ENCODE data around the gene PKM.

GRCh38 chr15:72231833-72232478 lies 966 bp upstream of the PKM start:
- TF ChIP-seq, protein P1, sequence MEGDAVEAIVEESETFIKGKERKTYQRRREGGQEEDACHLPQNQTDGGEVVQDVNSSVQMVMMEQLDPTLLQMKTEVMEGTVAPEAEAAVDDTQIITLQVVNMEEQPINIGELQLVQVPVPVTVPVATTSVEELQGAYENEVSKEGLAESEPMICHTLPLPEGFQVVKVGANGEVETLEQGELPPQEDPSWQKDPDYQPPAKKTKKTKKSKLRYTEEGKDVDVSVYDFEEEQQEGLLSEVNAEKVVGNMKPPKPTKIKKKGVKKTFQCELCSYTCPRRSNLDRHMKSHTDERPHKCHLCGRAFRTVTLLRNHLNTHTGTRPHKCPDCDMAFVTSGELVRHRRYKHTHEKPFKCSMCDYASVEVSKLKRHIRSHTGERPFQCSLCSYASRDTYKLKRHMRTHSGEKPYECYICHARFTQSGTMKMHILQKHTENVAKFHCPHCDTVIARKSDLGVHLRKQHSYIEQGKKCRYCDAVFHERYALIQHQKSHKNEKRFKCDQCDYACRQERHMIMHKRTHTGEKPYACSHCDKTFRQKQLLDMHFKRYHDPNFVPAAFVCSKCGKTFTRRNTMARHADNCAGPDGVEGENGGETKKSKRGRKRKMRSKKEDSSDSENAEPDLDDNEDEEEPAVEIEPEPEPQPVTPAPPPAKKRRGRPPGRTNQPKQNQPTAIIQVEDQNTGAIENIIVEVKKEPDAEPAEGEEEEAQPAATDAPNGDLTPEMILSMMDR (conservative IDR thresholded peaks at IDR 0.05 in 1 of 2, IDR thresholded peaks at IDR 0.05 in 1 of 2; ENCODE audit: low read depth in 1 of 2, low read length in 2 of 2), result no peak
- no peak for TF ChIP-seq EZH2 (IDR thresholded peaks at IDR 0.05; ENCODE audit: low read length, missing control alignments)
